ENCODE data around the gene XAGE1B.
"Not testable (repeated sequence)": the region's sequence is repeated elsewhere in the genome, so short reads cannot be mapped to it uniquely, and the experiment has no call there.

GRCh38 chrX:52548769-52549168 lies 31.9 kb upstream of the XAGE1B start:
- TF ChIP-seq CTCF (conservative IDR thresholded peaks at IDR 0.05; ENCODE audit: low read length); EZH2phosphoT487 (IDR thresholded peaks at IDR 0.05; ENCODE audit: borderline replicate concordance): not testable (repeated sequence)
